ENCODE data around the gene DOCK4. TPM values are rescaled to one million over a fixed set of nuclear protein-coding genes. Genes with fewer than 3 reads are reported as not detected.

DOCK4 gene
- total and polyA plus RNA-seq, 2 of the 8 experiments (the other 6 are each of a cell fraction or from before 2014, with no cell fraction given), result 5.1 to 23.6 TPM

DNA sequence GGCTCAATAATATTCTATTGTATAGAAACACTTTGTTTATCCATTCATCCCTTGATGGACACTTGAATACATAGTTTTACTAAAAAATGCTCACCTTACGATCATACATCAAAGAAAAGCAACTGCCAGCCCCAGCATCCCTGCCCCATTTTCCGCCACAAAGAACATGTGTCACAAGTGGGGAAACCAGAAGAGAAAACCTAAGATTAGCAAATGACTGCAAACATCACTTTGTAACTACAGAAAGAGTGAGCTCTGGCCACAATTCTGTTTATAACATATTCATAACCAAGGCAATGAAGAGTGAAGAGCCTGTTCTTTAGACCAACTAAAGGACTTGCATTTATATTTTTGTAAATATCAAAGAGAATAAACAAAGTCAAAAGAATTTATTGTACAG, 89.8 kb downstream of the DOCK4 start (continued):
- TF ChIP-seq, protein P1, sequence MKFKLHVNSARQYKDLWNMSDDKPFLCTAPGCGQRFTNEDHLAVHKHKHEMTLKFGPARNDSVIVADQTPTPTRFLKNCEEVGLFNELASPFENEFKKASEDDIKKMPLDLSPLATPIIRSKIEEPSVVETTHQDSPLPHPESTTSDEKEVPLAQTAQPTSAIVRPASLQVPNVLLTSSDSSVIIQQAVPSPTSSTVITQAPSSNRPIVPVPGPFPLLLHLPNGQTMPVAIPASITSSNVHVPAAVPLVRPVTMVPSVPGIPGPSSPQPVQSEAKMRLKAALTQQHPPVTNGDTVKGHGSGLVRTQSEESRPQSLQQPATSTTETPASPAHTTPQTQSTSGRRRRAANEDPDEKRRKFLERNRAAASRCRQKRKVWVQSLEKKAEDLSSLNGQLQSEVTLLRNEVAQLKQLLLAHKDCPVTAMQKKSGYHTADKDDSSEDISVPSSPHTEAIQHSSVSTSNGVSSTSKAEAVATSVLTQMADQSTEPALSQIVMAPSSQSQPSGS (IDR thresholded peaks at IDR 0.05; ENCODE audit: low read length), result no peak
- TF ChIP-seq POLR2AphosphoS5 (IDR thresholded peaks at IDR 0.05; ENCODE audit: low read depth, low read length) (no peak), RFX5 (IDR thresholded peaks at IDR 0.05; ENCODE audit: borderline replicate concordance, low read depth, low read length) (no peak), JUN (IDR thresholded peaks at IDR 0.05; ENCODE audit: low read depth, low read length) (no peak), SIN3A (conservative IDR thresholded peaks at IDR 0.05 in 1 of 2, IDR thresholded peaks at IDR 0.05 in 1 of 2; ENCODE audit: low read depth in 1 of 2, low read length in 2 of 2) (no peak)
- TF ChIP-seq, protein P2, sequence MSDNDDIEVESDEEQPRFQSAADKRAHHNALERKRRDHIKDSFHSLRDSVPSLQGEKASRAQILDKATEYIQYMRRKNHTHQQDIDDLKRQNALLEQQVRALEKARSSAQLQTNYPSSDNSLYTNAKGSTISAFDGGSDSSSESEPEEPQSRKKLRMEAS (IDR thresholded peaks at IDR 0.05), result no peak

Measured in H1 (cell line).